ENCODE results near the gene PSD. TPM values are rescaled to one million over a fixed set of nuclear protein-coding genes. Genes with fewer than 3 reads are reported as not detected.

The PSD gene
- total and polyA plus RNA-seq, 2 donors (not counting 3 experiments of a cell fraction or from before 2014, with no cell fraction given), result 0.10 to 0.40 TPM

DNA sequence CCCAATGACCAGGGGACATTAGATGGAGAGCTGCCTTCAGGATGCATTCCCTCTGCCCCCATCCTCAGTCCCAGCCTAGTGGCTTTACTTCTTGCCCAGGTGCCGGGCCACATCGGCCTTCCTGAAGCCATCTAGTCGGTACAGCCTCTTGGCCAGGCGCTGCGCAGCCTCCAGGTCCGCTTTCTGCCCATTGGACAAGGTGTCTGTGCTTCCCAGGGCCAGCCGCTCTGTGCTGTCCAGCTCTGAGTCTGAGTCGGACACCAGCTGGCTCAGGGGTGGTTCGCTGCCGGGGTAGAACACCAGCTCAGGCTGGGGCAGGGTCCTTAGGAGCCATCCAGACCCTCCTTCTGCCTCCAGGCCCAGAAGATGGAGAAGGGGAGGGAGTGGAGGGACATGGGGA, 6.3 kb downstream of the PSD start:
- Histone ChIP-seq H3K4me2 (ENCODE audit: insufficient read depth, low read length) (no peak overlapping the region), H3K79me2 (ENCODE audit: control insufficient read depth, insufficient read depth, low read length) (no peaks in the 10 kb centered on the region), H3K27me3 (ENCODE audit: control insufficient read depth in 2 of 2, insufficient read depth in 2 of 2, low read length in 2 of 2) (peaks cover 40 to 52% of the 10 kb centered on the region in 2 experiments), H3K4me1 (ENCODE audit: control insufficient read depth, extremely low read depth, insufficient read depth, low read length) (no peaks in the 10 kb centered on the region), H3K27ac (ENCODE audit: insufficient read depth, low read depth, low read length) (no peak overlapping the region), H3K9me1 (replicated peaks; ENCODE audit: control insufficient read depth, extremely low read depth, insufficient read depth, low read length) (no peaks in the 10 kb centered on the region), H4K20me1 (replicated peaks; ENCODE audit: control insufficient read depth, extremely low read depth, insufficient read depth, low read length) (no peaks in the 10 kb centered on the region), H3K9ac (replicated peaks; ENCODE audit: extremely low read depth, insufficient read depth, low read length) (no peak overlapping the region), H3K4me3 (replicated peaks in 1 of 3; ENCODE audit: insufficient read depth in 1 of 3, low read depth in 1 of 3, low read length in 3 of 3) (no peak overlapping the region), H3K36me3 (ENCODE audit: control insufficient read depth in 2 of 2, extremely low read depth in 1 of 2, insufficient read depth in 2 of 2, low read length in 2 of 2) (no peaks in the 10 kb centered on the region), H3K9me3 (replicated peaks; ENCODE audit: control insufficient read depth, insufficient read depth, low read length) (no peaks in the 10 kb centered on the region), H2AFZ (ENCODE audit: low read depth, low read length) (no peak overlapping the region)
- dilution Hi-C loops (cut with MboI; ENCODE audit: extremely low pct_ligation_motif_present, low sequenced_read_pairs), result no loop called here
- BruUV-seq (replicated peaks), result no TSS peak
- FAIRE-seq (no peak), DNase-seq (ENCODE audit: low read depth, low spot score) (no peak)
- CTCF ChIA-PET, result interaction anchor here (0.9 to 2.4 kb wide), 3 partner anchors 9 to 17 kb away, joined by 3 to 8 read pairs (median 3); partner anchors contain the start of gene NFKB2
- intact Hi-C loops (cut with micrococcal nuclease), result no loop called here
- POLR2A ChIA-PET, result no interaction called here
- no peak for TF ChIP-seq GATA2 (IDR thresholded peaks at IDR 0.05; ENCODE audit: insufficient read depth, insufficient read length, low read depth, low read length)
- no peak for TF ChIP-seq EZH2 (IDR thresholded peaks at IDR 0.05; ENCODE audit: borderline replicate concordance, low read depth, low read length, severe bottlenecking)
- TF ChIP-seq POLR2AphosphoS5 (IDR thresholded peaks at IDR 0.05; ENCODE audit: insufficient read depth, low read depth, low read length), result no peak
- TF ChIP-seq JUN (IDR thresholded peaks at IDR 0.05; ENCODE audit: borderline replicate concordance, insufficient read depth, insufficient read length, low read depth), result no peak
- TF ChIP-seq FOS (IDR thresholded peaks at IDR 0.05; ENCODE audit: borderline replicate concordance, insufficient read depth, low read length), result no peak
- TF ChIP-seq, protein P1, sequence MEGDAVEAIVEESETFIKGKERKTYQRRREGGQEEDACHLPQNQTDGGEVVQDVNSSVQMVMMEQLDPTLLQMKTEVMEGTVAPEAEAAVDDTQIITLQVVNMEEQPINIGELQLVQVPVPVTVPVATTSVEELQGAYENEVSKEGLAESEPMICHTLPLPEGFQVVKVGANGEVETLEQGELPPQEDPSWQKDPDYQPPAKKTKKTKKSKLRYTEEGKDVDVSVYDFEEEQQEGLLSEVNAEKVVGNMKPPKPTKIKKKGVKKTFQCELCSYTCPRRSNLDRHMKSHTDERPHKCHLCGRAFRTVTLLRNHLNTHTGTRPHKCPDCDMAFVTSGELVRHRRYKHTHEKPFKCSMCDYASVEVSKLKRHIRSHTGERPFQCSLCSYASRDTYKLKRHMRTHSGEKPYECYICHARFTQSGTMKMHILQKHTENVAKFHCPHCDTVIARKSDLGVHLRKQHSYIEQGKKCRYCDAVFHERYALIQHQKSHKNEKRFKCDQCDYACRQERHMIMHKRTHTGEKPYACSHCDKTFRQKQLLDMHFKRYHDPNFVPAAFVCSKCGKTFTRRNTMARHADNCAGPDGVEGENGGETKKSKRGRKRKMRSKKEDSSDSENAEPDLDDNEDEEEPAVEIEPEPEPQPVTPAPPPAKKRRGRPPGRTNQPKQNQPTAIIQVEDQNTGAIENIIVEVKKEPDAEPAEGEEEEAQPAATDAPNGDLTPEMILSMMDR (IDR thresholded peaks at IDR 0.05; ENCODE audit: extremely low read depth in 1 of 2, insufficient read depth in 1 of 2, low read depth in 1 of 2, low read length in 2 of 2), result no peak
- no peak for TF ChIP-seq POLR2A (IDR thresholded peaks at IDR 0.05; ENCODE audit: low read depth, low read length)
- TF ChIP-seq, protein P2, sequence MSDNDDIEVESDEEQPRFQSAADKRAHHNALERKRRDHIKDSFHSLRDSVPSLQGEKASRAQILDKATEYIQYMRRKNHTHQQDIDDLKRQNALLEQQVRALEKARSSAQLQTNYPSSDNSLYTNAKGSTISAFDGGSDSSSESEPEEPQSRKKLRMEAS (IDR thresholded peaks at IDR 0.05; ENCODE audit: insufficient read depth, insufficient read length), result no peak
- TF ChIP-seq MYC (IDR thresholded peaks at IDR 0.05; ENCODE audit: low read depth, low read length), result no peak
